Breast epithelium (tissue), 3 donors: ENCODE results near the gene AKT3.

Experiments
- POLR2A ChIP-seq: fragments of 450-650 bp; IDR thresholded peaks from one replicate; pipeline ENCODE4 v1.6.1; 2016; ENCODE audit warnings: antibody characterized with exemption, mild to moderate bottlenecking, moderate library complexity
- POLR2AphosphoS5 ChIP-seq, 3 donors: sonication (generic); formaldehyde crosslinking; IDR thresholded peaks; one replicate each; pipeline ENCODE4 v1.6.1; 2017; ENCODE audit warnings: antibody characterized with exemption in 3 of 3
- TF ChIP-seq, protein P1 (sequence below), 3 donors: fragments of 450-650 bp; IDR thresholded peaks; one replicate each; pipeline ENCODE4 v1.5.1; 2016 to 2017; ENCODE audit warnings: antibody characterized with exemption in 3 of 3, mild to moderate bottlenecking in 3 of 3, moderate library complexity in 3 of 3

DNA sequence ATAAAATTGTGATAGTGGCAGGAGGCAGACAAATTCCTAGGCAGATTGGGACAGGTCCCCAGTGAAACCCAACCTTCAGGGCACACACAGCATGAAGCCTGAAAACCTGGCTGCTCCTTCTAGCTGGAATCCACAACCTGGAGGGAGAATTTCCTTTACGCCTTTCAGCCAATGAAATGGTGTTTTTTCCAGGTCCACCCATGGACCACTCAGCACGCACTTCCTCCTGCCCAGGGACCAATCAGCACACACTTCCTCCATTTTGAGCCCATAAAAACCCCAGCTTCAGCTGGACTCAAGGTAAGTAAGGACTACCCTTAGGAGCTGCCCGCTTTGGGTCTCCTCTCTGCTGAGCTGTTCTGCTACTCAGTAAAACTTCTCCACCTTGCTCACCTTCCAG lies 120.1 kb downstream of the AKT3 start:
- TF ChIP-seq, protein P1, sequence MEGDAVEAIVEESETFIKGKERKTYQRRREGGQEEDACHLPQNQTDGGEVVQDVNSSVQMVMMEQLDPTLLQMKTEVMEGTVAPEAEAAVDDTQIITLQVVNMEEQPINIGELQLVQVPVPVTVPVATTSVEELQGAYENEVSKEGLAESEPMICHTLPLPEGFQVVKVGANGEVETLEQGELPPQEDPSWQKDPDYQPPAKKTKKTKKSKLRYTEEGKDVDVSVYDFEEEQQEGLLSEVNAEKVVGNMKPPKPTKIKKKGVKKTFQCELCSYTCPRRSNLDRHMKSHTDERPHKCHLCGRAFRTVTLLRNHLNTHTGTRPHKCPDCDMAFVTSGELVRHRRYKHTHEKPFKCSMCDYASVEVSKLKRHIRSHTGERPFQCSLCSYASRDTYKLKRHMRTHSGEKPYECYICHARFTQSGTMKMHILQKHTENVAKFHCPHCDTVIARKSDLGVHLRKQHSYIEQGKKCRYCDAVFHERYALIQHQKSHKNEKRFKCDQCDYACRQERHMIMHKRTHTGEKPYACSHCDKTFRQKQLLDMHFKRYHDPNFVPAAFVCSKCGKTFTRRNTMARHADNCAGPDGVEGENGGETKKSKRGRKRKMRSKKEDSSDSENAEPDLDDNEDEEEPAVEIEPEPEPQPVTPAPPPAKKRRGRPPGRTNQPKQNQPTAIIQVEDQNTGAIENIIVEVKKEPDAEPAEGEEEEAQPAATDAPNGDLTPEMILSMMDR (IDR thresholded peaks at IDR 0.05) = no peak
- TF ChIP-seq POLR2AphosphoS5 (IDR thresholded peaks at IDR 0.05) = no peak
- no peak for TF ChIP-seq POLR2A
